HG03135 (cell line): Measurements from ENCODE around the gene ANKDD1A.
A peak's percentile ranks its signal among the peaks of the same experiment; 100 is the strongest.

ENCODE experiments used
- ATAC-seq: cut with Tn5 transposase; IDR thresholded peaks from one replicate; pipeline ENCODE4 v1.9.1; 2021; ENCODE audit warnings: mild to moderate bottlenecking, moderate library complexity; ENCODE audit not compliant: unreplicated experiment

ANKDD1A gene

GRCh38 chr15:64911311-64912186 is at the start of gene ANKDD1A:
TSS of gene ANKDD1A (plus strand) at chr15:64911902. CDS start at chr15:64911931, 29 bp downstream.
- ATAC-seq, result peak; percentile 72

- no peak for ATAC-seq
Observed at GRCh38 chr15:64861960-64862359, 49.7 kb upstream of the ANKDD1A start.

- ATAC-seq, result no peak
Observed at GRCh38 chr15:64862408-64862807, 49.3 kb upstream of the ANKDD1A start.

- ATAC-seq, result no peak
Observed at GRCh38 chr15:64864068-64864467, 47.6 kb upstream of the ANKDD1A start.

GRCh38 chr15:64865126-64865997 is 46.3 kb upstream of the ANKDD1A start:
- no peak for ATAC-seq

GRCh38 chr15:64865998-64866520 is 45.6 kb upstream of the ANKDD1A start:
- ATAC-seq, result no peak

- no peak for ATAC-seq
Observed at GRCh38 chr15:64869501-64869900, 42.2 kb upstream of the ANKDD1A start.

- ATAC-seq, result no peak
Observed at GRCh38 chr15:64870353-64870752, 41.3 kb upstream of the ANKDD1A start.

GRCh38 chr15:64875641-64876223 is 36.0 kb upstream of the ANKDD1A start:
- no peak for ATAC-seq

GRCh38 chr15:64877435-64877834 is 34.3 kb upstream of the ANKDD1A start:
- no peak for ATAC-seq

- no peak for ATAC-seq
Observed at GRCh38 chr15:64878705-64879104, 33.0 kb upstream of the ANKDD1A start.

- no peak for ATAC-seq
Observed at GRCh38 chr15:64883100-64883581, 28.6 kb upstream of the ANKDD1A start.

GRCh38 chr15:64883997-64884511 is 27.6 kb upstream of the ANKDD1A start:
- no peak for ATAC-seq

GRCh38 chr15:64884679-64885078 is 27.0 kb upstream of the ANKDD1A start:
- no peak for ATAC-seq

GRCh38 chr15:64888336-64888735 is 23.4 kb upstream of the ANKDD1A start:
- ATAC-seq, result no peak

- ATAC-seq, result no peak
Observed at GRCh38 chr15:64891561-64891960, 20.1 kb upstream of the ANKDD1A start.

- ATAC-seq, result no peak
Observed at GRCh38 chr15:64892847-64893403, 18.8 kb upstream of the ANKDD1A start.

- peak; percentile 49 for ATAC-seq
Observed at GRCh38 chr15:64893481-64894394, 18.0 kb upstream of the ANKDD1A start.

GRCh38 chr15:64894395-64895056 is 17.2 kb upstream of the ANKDD1A start:
- ATAC-seq, result peak; percentile 36
